GM19240 (cell line): ENCODE measurements around the gene CLSTN1.

Experiments
- DNase-seq: peaks from one replicate; pipeline ENCODE4 v3.0.0; 2011; ENCODE audit warnings: low spot score; ENCODE audit not compliant: insufficient read length

CLSTN1 gene

DNA sequence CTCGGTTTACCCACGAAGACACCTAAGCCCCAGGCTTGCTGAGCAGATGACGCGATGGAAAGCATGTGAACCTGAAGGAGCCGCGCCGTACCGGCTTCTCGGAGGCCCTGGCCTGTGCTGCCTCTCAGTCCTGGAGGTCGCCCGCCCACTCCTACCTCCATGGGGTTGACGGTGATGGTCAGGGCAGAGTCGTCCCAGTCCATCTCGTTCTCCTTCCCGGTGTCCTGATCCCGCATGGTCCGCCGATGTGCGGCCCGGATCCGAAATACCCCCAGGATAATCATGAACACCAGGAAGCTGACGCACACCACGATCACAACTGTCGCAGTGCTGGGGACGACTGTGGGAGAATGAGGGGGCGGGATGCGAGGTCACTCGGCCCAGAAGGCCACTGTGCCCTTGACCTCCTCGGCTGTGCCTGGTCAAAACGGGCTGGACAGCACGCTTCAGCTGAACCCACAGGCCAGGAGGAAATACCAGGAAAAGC is 92.7 kb downstream of the CLSTN1 start:
- DNase-seq: no peak

DNA sequence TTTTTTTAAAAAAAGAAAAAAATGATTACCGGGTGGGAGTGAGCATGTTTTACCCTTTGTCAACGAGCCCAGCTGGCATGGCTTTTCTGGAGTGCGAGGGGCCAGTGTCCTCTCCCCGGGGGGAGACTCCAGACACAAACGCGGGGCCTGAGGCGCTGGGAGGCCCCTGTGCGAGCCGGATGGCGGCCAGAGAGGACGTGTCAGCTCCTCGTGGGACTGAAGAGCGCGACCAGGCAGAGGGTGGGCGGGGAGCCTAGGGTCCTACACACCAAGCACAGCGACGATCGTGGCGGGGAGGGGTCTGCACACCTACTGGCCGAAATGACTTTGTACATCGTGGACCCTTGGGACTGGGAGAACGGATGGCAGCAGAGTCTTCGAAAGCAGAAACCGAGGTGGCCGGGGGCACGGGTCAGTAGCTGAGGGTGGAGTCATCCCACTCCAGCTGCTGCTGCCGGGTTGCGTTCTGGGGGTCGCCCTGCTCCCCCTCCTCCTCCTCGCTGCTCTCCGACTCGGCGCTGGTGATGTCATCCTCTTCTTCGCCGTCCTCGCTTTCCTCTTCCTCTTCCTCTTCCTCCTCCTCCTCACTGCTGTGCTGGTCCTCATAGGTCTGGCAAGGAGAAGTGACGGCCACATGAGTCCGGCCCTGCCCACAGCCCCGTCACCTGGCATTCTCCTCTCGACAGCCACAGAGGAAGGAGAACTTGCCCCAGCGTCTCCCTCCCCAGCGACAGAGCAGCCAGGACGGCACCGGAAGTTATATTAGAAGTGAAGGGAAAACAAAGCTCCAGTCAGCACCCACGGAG is 93.5 kb downstream of the CLSTN1 start:
- no peak for DNase-seq

DNA sequence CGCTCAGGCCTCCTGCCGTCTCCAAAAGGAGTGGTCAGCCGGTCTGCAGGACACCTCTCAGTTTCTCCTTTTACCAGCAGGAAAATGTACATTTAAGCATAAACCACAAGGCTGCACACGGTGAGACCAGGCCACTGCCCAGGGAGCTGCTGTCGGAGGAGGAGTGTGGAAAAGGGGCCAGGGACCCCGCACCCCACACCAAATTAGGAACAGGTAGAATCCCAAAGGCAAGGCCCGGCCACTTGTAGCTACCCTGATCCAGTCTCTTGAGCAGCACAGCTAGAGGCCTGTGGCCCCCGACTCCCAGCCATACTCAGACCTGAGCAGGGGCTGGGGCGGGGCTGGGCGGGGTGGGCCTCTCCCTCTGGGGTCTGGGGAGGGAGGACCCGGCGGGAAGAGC is 94.2 kb downstream of the CLSTN1 start:
- no peak for DNase-seq

DNA sequence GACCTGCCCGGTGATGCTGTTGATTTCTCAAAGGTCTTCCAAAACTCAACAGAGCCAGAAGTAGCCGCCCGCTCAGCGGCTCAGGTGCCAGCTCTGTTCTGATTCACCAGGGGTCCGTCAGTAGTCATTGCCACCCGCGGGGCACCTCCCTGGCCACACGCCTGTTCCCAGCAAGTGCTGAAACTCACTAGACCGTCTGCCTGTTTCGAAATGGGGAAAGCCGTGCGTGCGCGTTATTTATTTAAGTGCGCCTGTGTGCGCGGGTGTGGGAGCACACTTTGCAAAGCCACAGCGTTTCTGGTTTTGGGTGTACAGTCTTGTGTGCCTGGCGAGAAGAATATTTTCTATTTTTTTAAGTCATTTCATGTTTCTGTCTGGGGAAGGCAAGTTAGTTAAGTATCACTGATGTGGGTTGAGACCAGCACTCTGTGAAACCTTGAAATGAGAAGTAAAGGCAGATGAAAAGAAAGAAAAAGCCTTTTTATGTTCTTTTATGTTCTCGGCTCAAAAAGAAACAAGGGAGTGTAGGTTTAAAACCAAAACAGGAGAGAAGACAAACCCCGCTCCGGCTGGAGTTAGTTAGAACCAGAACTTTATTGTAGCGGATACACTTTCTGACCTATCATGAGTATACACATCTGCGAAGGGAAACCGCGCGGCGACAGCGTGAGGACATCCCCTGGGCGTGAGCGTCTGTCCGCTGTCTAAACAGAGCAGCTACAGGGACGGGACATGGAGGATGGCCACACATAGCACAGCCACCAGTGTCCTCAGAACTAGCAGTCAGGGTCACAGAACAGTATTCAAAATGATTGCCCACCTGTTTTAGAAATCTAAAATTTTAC is 95.1 kb downstream of the CLSTN1 start:
- DNase-seq: no peak

DNA sequence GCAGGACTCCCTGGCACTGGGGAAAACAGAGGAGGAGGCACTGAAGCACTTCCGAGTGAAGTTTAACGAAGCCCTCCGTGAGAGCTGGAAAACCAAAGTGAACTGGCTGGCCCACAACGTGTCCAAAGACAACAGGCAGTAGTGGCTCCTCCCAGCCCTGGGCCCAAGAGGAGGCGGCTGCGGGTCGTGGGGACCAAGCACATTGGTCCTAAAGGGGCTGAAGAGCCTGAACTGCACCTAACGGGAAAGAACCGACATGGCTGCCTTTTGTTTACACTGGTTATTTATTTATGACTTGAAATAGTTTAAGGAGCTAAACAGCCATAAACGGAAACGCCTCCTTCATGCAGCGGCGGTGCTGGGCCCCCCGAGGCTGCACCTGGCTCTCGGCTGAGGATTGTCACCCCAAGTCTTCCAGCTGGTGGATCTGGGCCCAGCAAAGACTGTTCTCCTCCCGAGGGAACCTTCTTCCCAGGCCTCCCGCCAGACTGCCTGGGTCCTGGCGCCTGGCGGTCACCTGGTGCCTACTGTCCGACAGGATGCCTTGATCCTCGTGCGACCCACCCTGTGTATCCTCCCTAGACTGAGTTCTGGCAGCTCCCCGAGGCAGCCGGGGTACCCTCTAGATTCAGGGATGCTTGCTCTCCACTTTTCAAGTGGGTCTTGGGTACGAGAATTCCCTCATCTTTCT is 96.7 kb downstream of the CLSTN1 start:
- no peak for DNase-seq

DNA sequence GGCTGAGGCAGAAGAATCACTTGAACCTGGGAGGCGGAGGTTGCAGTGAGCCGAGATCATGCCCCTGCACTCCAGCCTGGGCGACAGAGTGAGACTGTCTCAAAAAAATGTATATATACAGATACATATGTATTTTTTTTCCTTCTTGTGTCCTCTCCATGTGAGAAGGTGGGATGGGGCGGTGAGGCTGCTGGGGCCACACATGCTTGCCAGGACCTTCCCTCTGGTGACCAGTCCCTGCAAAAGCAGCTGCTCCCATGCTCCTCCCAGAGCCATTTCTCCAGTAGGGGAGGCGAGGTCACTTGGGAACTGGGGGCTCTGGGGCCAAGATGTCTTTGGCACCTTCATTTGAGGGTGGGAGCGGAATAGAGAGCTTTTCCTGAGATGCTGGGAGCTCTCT is 97.4 kb downstream of the CLSTN1 start:
- DNase-seq: no peak

DNA sequence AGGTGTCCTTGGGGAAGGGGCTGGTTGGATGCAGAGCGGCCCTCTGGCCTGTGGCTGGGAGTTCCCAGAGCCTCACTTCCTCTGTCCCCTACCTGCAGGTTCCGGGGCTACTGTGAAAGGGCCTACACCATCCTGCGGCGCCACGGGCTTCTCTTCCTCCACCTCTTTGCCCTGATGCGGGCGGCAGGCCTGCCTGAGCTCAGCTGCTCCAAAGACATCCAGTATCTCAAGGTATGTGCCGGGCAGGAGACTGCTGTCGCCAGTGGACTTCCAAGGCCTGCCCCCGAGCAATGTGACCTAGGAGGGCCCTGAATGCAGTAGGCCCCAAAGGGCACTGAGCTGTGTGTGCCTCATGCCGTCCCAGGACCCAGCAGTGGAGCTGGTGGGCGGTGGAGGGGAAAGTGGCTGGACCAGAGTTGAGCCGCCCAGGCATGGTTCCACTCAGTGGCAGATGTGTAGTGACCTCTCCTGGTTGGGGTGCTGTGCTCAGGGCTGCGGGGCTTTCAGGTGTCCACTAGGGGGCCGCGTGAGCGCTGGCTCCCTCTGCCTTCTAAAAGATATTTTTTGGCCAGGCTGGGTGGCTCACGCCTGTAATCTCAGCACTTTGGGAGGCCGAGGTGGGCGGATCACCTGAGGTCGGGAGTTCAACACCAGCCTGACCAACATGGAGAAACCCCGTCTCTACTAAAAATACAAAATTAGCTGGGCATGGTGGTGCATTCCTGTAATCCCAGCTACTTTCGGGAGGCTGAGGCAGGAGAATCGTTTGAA is 98.9 kb downstream of the CLSTN1 start:
- DNase-seq: peak; percentile 84

DNA sequence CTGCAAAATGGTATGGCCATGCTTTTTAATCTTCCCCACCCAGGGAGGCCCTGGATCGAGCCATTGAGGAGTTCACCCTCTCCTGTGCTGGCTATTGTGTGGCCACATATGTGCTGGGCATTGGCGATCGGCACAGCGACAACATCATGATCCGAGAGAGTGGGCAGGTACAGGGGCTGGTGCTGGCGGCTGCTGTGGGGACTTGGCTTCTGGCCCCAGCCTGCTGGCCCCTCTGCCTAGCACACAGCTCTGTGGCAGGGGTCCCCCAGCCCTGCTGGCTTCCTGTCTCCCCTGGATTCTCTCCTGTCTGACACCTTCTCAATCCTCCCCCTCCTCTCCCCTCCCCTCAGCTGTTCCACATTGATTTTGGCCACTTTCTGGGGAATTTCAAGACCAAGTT is 99.8 kb downstream of the CLSTN1 start:
- DNase-seq: no peak

DNA sequence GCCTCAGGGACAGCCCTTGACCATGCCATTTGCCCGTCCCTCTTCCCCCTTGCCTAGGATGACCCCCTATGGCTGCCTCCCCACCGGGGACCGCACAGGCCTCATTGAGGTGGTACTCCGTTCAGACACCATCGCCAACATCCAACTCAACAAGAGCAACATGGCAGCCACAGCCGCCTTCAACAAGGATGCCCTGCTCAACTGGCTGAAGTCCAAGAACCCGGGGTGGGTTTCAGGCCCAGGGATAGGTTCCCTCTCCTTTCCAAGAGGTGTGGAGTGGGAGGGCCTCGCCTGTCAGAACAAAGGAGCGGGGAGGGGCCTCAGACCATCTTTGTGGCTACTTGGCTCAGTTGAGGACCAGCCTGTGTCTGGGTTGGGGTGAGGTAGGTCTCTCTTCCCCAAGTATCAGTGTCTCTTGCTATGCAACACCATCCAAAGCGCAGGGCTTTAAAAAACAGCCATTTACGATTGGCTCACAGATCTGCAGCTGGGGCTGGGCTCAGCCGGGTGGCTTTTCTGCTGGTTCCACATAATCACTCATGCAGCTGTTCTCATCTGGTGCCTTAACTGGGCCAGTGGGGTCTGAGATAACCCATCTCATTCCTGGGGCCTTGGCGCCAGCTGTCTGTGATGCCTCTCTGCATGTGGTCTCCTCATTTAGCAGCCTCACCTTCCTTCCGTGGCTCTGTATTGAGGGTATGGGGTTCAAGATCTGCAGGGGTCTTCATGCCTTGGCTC is 100.5 kb downstream of the CLSTN1 start:
- no peak for DNase-seq

DNA sequence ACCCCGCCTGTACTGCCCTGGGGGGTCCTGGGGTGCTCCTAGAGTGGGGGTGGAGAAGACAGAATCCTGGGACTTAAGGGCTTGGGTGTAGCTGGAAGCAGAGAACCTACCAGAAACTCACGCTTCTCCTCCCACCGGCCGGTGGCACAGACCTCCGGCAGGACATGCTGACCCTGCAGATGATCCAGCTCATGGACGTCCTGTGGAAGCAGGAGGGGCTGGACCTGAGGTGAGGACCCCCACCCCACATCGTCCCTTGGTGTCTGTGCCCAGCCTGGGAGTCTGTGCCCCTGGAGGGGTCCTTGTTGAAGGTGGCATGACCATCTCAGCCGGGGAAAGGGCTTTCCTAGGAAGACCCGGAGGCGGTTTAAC is 101.4 kb downstream of the CLSTN1 start:
- DNase-seq: no peak

DNA sequence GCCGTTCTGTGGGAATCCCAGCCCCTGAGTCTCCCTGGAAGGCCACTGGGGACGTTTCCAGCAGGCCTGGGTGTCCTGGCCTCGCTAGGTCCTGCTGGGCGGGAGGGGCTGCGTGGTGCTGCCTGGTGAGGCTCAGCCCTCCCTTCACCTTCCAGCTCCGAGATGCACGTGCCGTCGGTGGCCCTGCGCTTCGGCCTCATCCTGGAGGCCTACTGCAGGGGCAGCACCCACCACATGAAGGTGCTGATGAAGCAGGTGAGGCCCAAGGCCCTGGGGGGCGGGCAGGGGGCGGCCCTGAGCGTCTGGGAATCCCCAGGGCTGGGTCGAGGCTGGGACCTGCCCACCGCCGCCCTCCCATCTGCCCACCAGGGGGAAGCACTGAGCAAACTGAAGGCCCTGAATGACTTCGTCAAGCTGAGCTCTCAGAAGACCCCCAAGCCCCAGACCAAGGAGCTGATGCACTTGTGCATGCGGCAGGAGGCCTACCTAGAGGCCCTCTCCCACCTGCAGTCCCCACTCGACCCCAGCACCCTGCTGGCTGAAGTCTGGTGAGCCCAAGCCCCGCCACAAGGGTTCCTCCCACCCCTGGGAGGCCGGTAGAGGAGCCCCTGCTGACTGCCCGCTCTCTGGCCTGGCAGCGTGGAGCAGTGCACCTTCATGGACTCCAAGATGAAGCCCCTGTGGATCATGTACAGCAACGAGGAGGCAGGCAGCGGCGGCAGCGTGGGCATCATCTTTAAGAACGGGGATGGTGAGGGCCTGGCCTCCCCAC is 102.0 kb downstream of the CLSTN1 start:
- DNase-seq: no peak

DNA sequence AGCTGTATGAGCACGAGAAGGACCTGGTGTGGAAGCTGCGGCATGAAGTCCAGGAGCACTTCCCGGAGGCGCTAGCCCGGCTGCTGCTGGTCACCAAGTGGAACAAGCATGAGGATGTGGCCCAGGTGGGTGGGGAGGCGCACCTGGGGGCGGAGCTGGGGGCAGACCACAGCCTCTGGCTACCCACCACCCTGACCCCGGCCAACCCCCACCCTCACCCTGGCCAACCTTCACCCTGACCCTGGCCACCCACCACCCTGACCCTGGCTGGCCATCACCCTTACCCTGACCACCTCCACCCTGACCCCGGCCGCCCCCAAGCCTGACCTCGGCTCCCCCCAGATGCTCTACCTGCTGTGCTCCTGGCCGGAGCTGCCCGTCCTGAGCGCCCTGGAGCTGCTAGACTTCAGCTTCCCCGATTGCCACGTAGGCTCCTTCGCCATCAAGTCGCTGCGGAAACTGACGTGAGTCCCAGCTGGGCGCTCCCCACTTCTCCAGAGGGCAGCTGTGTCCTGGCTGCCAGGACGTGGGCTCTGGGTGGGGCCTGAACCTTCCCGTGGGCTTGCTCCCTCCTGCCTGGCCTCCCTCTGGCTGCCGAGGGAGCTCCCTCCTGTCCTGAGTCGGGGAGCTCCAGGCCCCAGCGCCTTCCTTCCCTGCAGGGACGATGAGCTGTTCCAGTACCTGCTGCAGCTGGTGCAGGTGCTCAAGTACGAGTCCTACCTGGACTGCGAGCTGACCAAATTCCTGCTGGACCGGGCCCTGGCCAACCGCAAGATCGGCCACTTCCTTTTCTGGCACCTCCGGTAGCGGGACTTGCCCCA is 102.8 kb downstream of the CLSTN1 start:
- DNase-seq: no peak

DNA sequence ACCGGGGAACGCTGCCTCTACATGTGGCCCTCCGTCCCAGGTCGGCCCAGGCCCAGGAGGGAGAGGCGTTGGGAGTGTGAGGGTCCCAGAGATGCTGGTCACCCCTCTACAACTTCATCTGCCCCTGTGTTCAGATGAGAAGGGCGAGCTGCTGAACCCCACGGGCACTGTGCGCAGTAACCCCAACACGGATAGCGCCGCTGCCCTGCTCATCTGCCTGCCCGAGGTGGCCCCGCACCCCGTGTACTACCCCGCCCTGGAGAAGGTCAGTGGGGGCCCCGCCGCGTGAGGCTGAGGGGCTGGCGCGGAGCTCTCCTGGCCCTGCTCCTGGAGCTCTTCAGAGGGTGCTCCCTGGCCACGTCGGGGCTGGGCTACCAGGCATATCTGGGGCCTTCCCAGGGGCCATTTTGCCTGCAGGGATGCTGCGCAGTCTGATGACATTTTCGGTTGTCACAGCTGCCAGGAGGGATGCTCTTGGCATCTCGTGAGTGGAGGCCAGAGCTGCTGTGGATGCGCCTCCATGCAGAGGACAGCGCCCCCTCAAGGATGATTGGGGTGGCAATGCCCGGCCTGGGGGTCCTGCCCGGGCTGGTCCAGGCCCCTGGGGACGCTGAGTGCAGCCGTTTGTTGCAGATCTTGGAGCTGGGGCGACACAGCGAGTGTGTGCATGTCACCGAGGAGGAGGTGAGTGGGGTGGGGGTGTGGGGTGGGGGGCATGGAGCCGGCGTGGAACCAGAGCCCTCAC is 103.6 kb downstream of the CLSTN1 start:
- no peak for DNase-seq

DNA sequence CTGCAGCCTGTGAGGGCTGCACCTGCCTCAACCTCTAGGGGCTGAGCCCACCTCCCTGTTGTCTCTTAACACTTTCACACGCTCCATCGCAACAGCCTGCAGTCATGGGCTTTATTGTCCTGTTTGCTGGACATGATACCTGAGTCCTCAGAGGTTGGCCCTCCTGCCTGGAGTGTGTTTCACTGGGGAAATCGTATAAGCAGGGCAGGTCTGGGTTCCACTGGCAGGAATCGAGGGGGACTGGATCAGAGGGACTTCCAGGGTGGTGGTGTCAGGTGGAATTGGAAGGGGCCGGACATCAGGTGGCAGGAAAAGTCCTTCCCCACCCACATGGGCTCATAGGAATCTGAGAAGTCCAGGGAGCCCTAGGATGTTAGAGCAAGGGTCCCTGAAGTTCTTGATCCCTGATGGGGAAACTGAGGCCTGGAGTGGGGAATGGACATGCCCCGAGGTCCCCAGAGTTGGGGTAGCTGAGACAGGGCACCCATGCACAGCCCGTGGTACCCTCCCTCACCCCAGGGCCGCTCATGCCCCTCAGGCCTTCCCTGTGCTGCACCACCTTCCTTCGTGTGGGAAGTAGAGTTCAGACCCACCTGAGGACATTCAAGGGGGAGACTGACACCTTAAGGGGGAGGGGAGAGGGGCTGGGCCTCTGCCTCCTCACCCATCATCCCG is 105.6 kb downstream of the CLSTN1 start:
- no peak for DNase-seq

DNA sequence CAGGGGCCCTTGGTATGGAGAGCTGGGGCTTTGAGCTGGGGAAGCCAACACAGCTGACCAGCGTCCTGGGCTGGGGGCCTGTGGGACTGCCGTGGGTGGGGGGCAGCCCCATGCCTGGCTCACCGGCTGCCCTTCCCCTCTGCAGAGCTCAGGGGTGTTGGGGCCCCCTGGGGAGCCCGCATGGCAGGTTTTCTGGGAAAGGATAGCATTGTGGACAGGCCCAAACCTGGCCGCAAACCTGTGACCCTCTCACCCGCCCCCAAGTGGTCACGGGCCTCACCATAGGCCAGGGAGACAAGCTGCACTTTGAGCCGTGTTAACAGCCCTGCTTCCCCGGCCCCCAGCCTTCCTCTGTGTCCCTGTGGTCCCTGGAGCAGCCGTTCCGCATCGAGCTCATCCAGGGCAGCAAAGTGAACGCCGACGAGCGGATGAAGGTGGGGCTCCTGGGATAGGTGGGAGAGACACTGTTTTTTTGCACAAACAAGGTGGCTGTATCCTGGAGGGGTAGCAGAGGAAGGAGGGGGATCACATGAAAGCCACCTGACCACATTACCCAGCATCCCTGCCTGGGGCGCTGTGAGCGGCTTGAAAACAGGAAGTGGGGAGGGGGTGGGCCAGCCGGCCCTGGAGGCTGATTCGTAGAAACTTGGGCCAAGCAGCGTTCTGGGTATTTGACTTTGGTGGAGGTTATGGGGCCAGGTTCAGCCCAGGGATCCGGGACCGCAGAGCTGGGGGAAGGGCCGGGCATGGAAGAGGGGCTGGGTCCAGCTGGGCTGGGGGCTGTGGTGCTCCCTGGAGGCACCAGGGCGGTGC is 106.4 kb downstream of the CLSTN1 start:
- peak; percentile 89 for DNase-seq

DNA sequence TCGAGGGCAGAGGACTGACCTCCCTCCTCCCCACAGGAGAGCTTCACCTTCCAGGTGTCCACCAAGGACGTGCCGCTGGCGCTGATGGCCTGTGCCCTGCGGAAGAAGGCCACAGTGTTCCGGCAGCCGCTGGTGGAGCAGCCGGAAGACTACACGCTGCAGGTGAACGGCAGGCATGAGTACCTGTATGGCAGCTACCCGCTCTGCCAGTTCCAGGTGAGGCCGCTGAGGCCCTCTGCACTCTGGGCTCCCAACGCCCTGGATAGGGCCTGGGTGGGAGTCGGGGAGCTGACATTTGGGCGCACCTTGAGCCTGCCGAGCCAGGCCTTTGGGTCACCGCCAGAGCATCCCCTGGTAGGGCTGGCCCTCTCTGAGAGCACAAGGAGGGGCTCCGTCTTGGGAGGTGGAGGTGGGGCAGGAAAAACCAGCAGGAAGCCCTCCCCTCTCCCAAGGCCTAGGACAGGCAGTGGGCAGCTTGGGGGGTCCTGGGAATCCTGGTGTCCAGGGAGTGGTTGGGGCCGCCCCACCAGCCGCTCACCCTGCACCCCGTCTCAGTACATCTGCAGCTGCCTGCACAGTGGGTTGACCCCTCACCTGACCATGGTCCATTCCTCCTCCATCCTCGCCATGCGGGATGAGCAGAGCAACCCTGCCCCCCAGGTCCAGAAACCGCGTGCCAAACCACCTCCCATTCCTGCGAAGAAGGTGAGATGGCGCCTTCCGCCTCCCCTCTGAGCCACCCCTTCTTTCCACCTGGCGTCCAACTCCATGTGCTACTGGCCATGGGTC is 107.2 kb downstream of the CLSTN1 start:
- DNase-seq: no peak
